Lung (tissue), 12 donors: Measurements from ENCODE around the gene RASGRP1. TPM values are rescaled to one million over a fixed set of nuclear protein-coding genes. Genes with fewer than 3 reads are reported as not detected.

Experiments
- ATAC-seq: fragments of 200-7000 bp; cut with Tn5 transposase; one replicate; pipeline ENCODE4 v1.9.1; 2020; ENCODE audit warnings: moderate number of reproducible peaks; ENCODE audit not compliant: insufficient read depth, low FRiP score
- DNase-seq, 3 donors: peaks; one replicate each; pipeline ENCODE4 v3.0.0-alpha.2; 2013 to 2017
- H3K27ac ChIP-seq, 2 donors: one replicate each; pipeline ENCODE4 v1.5.1; 2013; ENCODE audit warnings: mild to moderate bottlenecking in 2 of 2, moderate library complexity in 2 of 2, control low read depth in 1 of 2, inconsistent platforms in 1 of 2, low read depth in 1 of 2, low read length in 1 of 2
- H3K27me3 ChIP-seq, 3 donors: one replicate each; pipeline ENCODE4 v1.5.1; 2013; ENCODE audit warnings: low read length in 2 of 3; ENCODE audit not compliant: control insufficient read depth in 3 of 3, insufficient read depth in 3 of 3
- H3K36me3 ChIP-seq, 4 donors: one replicate each; pipeline ENCODE4 v1.5.1; 2013; ENCODE audit warnings: low read length in 4 of 4, mild to moderate bottlenecking in 1 of 4, moderate library complexity in 1 of 4; ENCODE audit not compliant: control insufficient read depth in 4 of 4, insufficient read depth in 4 of 4
- H3K4me1 ChIP-seq, 5 donors: one replicate each; pipeline ENCODE4 v1.5.1; 2013; ENCODE audit warnings: low read length in 5 of 5, mild to moderate bottlenecking in 2 of 5, moderate library complexity in 1 of 5; ENCODE audit not compliant: control insufficient read depth in 5 of 5, insufficient read depth in 5 of 5
- H3K4me3 ChIP-seq: one replicate; pipeline ENCODE4 v1.5.1; 2013; ENCODE audit warnings: mild to moderate bottlenecking, control low read depth, moderate library complexity
- H3K9ac ChIP-seq, 2 donors: one replicate each; pipeline ENCODE4 v1.5.1; 2013; ENCODE audit warnings: low read length in 2 of 2, control low read depth in 1 of 2; ENCODE audit not compliant: insufficient read depth in 1 of 2
- H3K9me3 ChIP-seq, 4 donors: one replicate each; pipeline ENCODE4 v1.5.1; 2013; ENCODE audit warnings: low read length in 3 of 4, mild to moderate bottlenecking in 1 of 4, moderate library complexity in 1 of 4; ENCODE audit not compliant: control insufficient read depth in 4 of 4, insufficient read depth in 3 of 4
- WGBS, 2 donors: extraction: QIAGEN DNeasy Blood & Tissue Kit; methylation state at CpG; one replicate each; pipeline ENCODE4 v1.1.7; 2013; 5-methylcytosine and 5-hydroxymethylcytosine counted together
- polyA plus RNA-seq, 2 donors: library from polyadenylated mRNA; stranded (reverse); fragments of 200-250 nt; gene quantifications; one replicate each; pipeline ENCODE4 v1.2.1, GENCODE V29; 2013
- total RNA-seq, 2 donors: library from RNA; depleted of rRNA in 1 of 2; stranded (reverse); fragments of >200 nt in 1 of 2; gene quantifications; one replicate each; pipeline ENCODE4 v1.2.1, GENCODE V29; 2014 to 2021
- TF ChIP-seq, protein P1 (sequence below): IDR thresholded peaks from 2 replicates; pipeline ENCODE4 v1.5.1; 2012; ENCODE audit warnings: mild to moderate bottlenecking; ENCODE audit errors: control extremely low read depth, extremely low read depth
- donor health status: control.
- donor health status: control.
- donor health status: Bipolar disorder and iron deficiency.
- donor health status: healthy.
- donor health status: DM: yes; HTN: yes; CAD: no.

The RASGRP1 gene
- total and polyA plus RNA-seq, 4 donors: 0.81 to 7.5 (median 2.5) TPM

DNA sequence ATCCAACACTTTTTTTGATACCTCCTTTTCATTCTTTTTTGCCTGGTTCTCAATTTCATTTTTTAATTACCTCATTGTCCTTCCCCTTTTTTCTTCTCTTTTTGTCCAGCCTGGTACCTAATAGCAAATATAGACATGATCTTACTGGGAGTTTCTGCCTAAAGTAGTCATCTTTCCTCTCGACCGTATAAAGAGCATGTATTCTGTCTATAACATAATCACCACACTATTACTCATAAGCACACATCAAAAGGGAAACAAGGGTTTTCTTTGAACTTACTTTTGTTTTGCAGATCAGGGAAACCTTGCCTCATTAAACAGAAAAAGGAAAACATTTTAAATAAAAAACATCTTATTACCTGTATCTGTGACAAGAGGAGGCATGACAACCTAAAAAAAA, 77.7 kb downstream of the RASGRP1 start:
- Histone ChIP-seq H3K36me3 (peaks cover 0 to 4% (median under 1%) of the 10 kb centered on the region in 4 donors), H3K27me3 (no peaks in the 10 kb centered on the region), H3K9ac (no peak overlapping the region), H3K4me3 (no peak overlapping the region), H3K27ac (no peak overlapping the region), H3K9me3 (no peaks in the 10 kb centered on the region), H3K4me1 (no peaks in the 10 kb centered on the region)
- no peak for ATAC-seq
- TF ChIP-seq, protein P1, sequence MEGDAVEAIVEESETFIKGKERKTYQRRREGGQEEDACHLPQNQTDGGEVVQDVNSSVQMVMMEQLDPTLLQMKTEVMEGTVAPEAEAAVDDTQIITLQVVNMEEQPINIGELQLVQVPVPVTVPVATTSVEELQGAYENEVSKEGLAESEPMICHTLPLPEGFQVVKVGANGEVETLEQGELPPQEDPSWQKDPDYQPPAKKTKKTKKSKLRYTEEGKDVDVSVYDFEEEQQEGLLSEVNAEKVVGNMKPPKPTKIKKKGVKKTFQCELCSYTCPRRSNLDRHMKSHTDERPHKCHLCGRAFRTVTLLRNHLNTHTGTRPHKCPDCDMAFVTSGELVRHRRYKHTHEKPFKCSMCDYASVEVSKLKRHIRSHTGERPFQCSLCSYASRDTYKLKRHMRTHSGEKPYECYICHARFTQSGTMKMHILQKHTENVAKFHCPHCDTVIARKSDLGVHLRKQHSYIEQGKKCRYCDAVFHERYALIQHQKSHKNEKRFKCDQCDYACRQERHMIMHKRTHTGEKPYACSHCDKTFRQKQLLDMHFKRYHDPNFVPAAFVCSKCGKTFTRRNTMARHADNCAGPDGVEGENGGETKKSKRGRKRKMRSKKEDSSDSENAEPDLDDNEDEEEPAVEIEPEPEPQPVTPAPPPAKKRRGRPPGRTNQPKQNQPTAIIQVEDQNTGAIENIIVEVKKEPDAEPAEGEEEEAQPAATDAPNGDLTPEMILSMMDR: no peak
- 77 to 82% methylated on average over 2 of the region's 2 CpGs for WGBS, 2 donors
- DNase-seq: no peak

DNA sequence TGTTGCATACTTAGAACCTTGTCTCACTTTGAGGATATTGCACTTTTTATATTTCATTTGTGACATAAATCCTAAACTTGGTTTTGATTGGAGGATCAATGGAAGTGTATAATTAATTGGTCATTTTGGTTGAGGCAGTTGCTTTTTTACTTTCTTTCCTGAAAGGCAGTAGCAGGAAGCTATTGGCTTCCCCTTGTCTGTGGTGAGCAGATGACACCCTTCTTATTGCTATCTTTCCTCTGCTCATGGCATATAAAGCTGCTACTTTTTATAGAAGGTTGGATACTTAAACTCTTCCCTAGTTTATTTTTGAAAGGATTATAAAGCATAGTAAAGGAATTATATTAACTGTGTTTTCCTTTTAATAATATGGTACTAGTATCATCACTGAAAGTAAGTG, 82.0 kb downstream of the RASGRP1 start:
- Histone ChIP-seq H3K4me1 (no peaks in the 10 kb centered on the region), H3K27ac (no peak overlapping the region), H3K9ac (no peak overlapping the region), H3K36me3 (peaks cover 2 to 9% (median 2%) of the 10 kb centered on the region in 4 donors), H3K9me3 (no peaks in the 10 kb centered on the region), H3K4me3 (no peak overlapping the region), H3K27me3 (no peaks in the 10 kb centered on the region)
- ATAC-seq (no peak), DNase-seq (no peak)
- TF ChIP-seq, protein P1: no peak

DNA sequence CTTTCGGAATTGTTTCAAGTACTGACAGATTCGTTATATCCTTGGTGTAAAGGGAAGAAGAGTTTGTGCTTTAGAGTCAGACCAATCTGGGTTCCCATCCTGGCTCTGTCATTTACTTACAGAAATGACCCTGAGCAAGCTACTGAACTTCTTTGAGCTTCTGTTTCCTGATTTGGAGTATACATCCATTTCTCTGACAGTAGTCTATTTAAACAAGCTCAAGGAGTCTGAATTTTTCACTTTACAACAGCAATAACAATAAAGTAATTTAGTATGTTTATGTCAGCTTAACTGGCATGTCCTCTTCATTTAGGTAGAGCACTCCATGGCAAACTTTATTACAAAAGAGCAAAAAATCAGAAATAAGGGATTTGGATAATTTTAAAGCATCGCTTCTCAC, 82.9 kb downstream of the RASGRP1 start:
- Histone ChIP-seq H3K4me1 (no peaks in the 10 kb centered on the region), H3K9me3 (no peaks in the 10 kb centered on the region), H3K27me3 (no peaks in the 10 kb centered on the region), H3K27ac (no peak overlapping the region), H3K9ac (no peak overlapping the region), H3K36me3 (peaks cover 2 to 12% (median 5%) of the 10 kb centered on the region in 4 donors), H3K4me3 (no peak overlapping the region)
- DNase-seq (no peak), ATAC-seq (no peak)
- WGBS, 2 donors: 97 to 98% methylated on average over 3 of the region's 3 CpGs
- TF ChIP-seq, protein P1: no peak

DNA sequence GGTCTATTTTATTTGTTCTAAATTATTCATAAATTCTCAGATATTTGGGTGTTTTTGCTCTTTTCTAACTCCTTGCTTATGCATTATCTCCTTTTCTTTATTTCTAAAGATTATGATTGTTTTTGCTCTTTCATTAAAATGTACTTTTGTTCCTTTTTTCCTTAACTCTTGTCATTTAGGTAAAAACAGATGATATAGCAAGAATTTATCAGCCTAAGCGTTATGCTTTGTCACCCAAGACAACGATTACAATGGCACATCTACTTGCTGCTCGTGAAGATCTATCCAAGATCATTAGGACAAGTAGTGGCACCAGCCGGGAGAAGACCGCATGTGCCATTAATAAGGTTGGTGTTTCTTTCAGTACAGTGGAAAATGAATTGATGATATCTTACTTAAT, 83.5 kb downstream of the RASGRP1 start:
- Histone ChIP-seq H3K36me3 (peaks cover 2 to 12% (median 6%) of the 10 kb centered on the region in 4 donors), H3K27ac (no peak overlapping the region), H3K27me3 (no peaks in the 10 kb centered on the region), H3K4me3 (no peak overlapping the region), H3K9me3 (no peaks in the 10 kb centered on the region), H3K4me1 (no peaks in the 10 kb centered on the region), H3K9ac (no peak overlapping the region)
- no peak for DNase-seq
- WGBS, 2 donors: 97 to 99% methylated on average over 5 of the region's 5 CpGs
- TF ChIP-seq, protein P1: no peak
- ATAC-seq: no peak
